Measurements from ENCODE around the gene ARMC8.

The ARMC8 gene

GRCh38 chr3:138242466-138242865, 55.4 kb downstream of the ARMC8 start:
- DNase-seq (ENCODE audit: low read depth, low spot score), result no peak

GRCh38 chr3:138245026-138245425, 57.9 kb downstream of the ARMC8 start:
- DNase-seq (ENCODE audit: low read depth, low spot score), result no peak

- DNase-seq (ENCODE audit: low read depth, low spot score), result no peak
Measured at GRCh38 chr3:138249636-138250035, 62.5 kb downstream of the ARMC8 start.

GRCh38 chr3:138253609-138254008, 66.5 kb downstream of the ARMC8 start:
- no peak for DNase-seq (ENCODE audit: low read depth, low spot score)

- no peak for DNase-seq (ENCODE audit: low read depth, low spot score)
Measured at GRCh38 chr3:138254216-138254615, 67.1 kb downstream of the ARMC8 start.

- no peak for DNase-seq (ENCODE audit: low read depth, low spot score)
Measured at GRCh38 chr3:138256022-138256421, 68.9 kb downstream of the ARMC8 start.

- DNase-seq (ENCODE audit: low read depth, low spot score), result no peak
Measured at GRCh38 chr3:138257986-138258385, 70.9 kb downstream of the ARMC8 start.

- DNase-seq (ENCODE audit: low read depth, low spot score), result no peak
Measured at GRCh38 chr3:138259126-138259525, 72.0 kb downstream of the ARMC8 start.

- no peak for DNase-seq (ENCODE audit: low read depth, low spot score)
Measured at GRCh38 chr3:138260611-138261010, 73.5 kb downstream of the ARMC8 start.

- no peak for DNase-seq (ENCODE audit: low read depth, low spot score)
Measured at GRCh38 chr3:138263104-138263503, 76.0 kb downstream of the ARMC8 start.

- no peak for DNase-seq (ENCODE audit: low read depth, low spot score)
Measured at GRCh38 chr3:138265745-138266144, 78.6 kb downstream of the ARMC8 start.

GRCh38 chr3:138267083-138267482, 80.0 kb downstream of the ARMC8 start:
- DNase-seq (ENCODE audit: low read depth, low spot score), result no peak

- no peak for DNase-seq (ENCODE audit: low read depth, low spot score)
Measured at GRCh38 chr3:138270245-138270644, 83.1 kb downstream of the ARMC8 start.

GRCh38 chr3:138271189-138271794, 84.2 kb downstream of the ARMC8 start:
- DNase-seq (ENCODE audit: low read depth, low spot score), result no peak

- DNase-seq (ENCODE audit: low read depth, low spot score), result no peak
Measured at GRCh38 chr3:138281561-138281960, 94.5 kb downstream of the ARMC8 start.

GRCh38 chr3:138282836-138283235, 95.7 kb downstream of the ARMC8 start:
- no peak for DNase-seq (ENCODE audit: low read depth, low spot score)

- DNase-seq (ENCODE audit: low read depth, low spot score), result no peak
Measured at GRCh38 chr3:138284079-138284478, 97.0 kb downstream of the ARMC8 start.

GRCh38 chr3:138284957-138285477, 97.9 kb downstream of the ARMC8 start:
- DNase-seq (ENCODE audit: low read depth, low spot score), result no peak

GRCh38 chr3:138289260-138289659, 102.2 kb downstream of the ARMC8 start:
- DNase-seq (ENCODE audit: low read depth, low spot score), result no peak

- no peak for DNase-seq (ENCODE audit: low read depth, low spot score)
Measured at GRCh38 chr3:138289701-138290100, 102.6 kb downstream of the ARMC8 start.

GRCh38 chr3:138296639-138297038, 109.5 kb downstream of the ARMC8 start:
- no peak for DNase-seq (ENCODE audit: low read depth, low spot score)

GRCh38 chr3:138297059-138297607, 110.0 kb downstream of the ARMC8 start:
- no peak for DNase-seq (ENCODE audit: low read depth, low spot score)

- no peak for DNase-seq (ENCODE audit: low read depth, low spot score)
Measured at GRCh38 chr3:138297876-138298275, 110.8 kb downstream of the ARMC8 start.

GRCh38 chr3:138300647-138301046, 113.5 kb downstream of the ARMC8 start:
- no peak for DNase-seq (ENCODE audit: low read depth, low spot score)
